Measurements from ENCODE around the gene PRDM15.

The PRDM15 gene

DNA sequence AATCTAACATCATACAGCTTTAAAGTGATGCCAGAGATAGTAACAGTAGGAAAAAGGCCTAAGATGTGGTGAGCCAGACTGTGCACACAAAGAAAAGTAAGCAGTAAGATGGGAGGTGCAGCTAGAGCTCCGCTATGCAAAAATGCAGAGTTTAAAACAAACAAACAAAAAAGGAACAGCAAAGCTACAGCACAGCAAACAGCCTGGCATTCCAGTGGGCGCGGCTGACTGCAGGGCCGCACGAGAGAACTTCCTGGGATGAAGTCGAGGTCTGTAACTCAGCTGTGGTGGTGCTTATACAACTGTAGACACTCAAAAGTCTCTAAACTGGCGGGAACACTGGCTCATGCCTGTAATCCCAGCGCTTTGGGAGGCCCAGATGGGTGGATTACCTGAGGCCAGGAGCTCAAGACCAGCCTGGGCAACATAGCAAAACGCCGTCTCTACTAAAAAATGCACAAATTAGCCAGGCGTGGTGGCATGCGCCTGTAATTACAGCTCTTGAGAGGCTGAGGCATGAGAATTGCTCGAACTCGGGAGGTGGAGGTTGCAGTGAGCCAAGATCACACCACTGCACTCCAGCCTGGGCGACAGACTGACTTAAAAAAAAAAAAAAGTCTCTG is 30.1 kb downstream of the PRDM15 start:
- FAIRE-seq (no peak), DNase-seq (ENCODE audit: extremely low spot score, insufficient read length, low read depth) (no peak)

DNA sequence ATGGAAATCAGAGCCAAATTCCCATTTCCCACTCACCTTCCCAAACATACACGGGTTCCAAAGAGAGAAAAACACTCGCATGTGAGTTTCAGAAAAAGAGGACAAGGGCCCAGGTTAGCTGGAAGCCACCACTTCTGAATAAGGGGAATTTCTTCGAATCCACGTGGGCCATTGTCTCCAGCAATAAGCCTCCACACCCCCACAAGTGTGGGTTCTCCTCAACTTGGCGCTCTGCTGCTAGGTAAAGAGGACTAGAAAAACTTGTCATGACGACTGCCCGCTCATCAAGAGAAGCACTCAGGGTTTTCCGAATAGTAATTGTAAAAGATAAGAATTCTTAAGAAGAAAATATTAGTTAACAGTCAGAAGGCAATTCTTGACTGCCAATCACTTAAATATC is 30.6 kb downstream of the PRDM15 start:
- DNase-seq (ENCODE audit: extremely low spot score, insufficient read length, low read depth) (no peak), FAIRE-seq (no peak)

DNA sequence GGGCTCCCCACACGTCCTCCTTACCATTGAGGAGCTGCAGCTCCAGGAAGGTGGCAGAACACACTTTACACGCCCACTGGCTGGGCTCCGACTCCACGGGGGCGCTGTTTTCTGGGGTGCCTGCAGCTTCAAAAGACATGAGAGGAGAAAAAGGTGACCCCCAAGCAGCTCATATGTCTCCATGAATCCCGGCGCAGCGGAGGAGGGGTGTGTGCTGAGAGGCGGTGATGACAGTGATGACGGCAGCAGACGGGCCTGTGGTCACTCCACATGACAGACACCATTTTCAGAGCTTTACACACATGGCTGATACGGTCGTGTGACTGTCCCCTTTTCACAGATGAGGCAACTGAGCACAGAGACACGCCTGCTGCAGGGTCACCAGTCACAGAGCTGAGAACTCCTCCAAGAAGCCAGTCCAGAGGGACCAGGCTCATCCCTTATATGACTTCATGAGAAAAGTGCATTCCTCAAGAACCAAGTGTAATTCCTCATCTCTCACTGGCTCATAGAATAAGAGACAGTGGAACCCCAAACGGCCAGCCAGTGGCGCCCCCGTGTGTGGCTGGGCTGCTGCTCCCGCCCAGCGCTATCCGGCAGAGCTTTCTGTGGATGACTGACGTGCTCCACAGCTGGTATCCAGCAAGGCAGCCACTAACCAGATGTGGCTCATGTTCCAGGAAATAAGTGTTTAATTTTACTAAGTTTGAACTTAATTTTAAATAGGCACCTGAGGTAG is 31.9 kb downstream of the PRDM15 start:
- FAIRE-seq (no peak), DNase-seq (ENCODE audit: extremely low spot score, insufficient read length, low read depth) (no peak)

DNA sequence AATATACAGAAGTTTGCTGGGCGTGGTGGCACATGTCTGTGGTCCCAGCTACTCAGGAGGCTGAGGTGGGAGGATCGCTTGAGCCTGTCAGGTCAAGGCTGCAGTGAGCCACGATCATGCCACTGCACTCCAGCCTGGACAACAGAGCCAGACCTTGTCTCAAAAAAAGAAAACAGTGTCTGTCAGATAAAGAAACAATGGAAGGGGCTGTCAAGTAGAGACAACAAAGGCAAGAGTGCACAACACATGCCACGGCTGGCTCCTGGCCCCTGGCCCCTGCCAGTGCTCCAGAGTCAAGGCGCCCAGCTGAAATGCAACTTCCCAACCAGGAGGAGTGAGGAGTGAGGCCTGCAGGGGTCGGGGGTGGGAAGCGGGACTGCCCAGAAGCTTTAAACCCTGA is 32.6 kb downstream of the PRDM15 start:
- FAIRE-seq (no peak), DNase-seq (ENCODE audit: extremely low spot score, insufficient read length, low read depth) (no peak)

DNA sequence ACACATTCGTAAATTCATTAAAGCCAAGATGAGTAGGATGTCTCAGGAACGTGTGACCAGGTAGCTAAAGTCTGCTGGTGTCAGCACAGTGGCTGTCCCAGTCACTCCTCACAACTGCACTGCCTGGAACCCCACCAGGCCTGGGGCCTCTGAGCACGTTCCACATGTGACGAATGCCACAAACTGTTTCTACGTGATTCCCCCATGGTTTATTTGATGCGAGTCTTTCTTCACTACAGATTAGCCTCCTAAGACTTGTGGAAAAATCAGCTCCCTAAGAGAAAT is 33.2 kb downstream of the PRDM15 start:
- FAIRE-seq (no peak), DNase-seq (ENCODE audit: extremely low spot score, insufficient read length, low read depth) (no peak)

DNA sequence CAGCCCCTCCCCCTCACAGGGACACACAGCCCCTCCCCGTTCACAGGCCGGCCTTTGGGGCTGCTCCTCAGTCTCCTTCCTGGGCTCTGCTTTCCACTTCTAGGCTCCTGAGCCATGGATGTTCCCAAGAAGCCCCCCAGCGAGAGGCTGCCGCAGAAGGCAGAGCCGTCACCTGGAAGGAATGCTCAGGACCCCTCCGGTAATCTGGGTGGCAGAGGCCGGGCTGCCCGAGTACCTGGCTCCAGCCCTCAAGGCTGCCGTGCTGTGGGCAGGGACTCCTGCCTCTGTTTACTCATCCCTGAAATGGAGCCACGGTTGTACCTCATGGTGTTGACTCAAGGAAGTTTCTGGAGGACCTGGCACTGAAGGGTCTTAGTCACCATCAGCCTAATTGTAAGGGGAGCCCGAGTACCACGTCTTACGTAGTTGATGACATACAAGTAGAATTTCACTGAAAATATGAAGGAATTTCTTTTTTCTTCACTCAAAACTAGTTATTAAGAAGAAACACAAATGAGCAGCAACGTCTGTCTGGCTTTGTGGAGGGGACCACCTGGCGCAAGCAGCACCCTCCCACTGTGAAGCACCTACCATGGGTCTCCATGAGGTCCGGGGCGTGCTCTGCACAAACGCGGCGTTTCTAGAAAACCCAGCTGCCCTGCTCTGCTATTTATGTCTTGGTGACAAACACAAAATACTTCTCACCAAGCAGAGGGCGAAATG is 33.7 kb downstream of the PRDM15 start:
- FAIRE-seq (no peak), DNase-seq (ENCODE audit: extremely low spot score, insufficient read length, low read depth) (no peak)

DNA sequence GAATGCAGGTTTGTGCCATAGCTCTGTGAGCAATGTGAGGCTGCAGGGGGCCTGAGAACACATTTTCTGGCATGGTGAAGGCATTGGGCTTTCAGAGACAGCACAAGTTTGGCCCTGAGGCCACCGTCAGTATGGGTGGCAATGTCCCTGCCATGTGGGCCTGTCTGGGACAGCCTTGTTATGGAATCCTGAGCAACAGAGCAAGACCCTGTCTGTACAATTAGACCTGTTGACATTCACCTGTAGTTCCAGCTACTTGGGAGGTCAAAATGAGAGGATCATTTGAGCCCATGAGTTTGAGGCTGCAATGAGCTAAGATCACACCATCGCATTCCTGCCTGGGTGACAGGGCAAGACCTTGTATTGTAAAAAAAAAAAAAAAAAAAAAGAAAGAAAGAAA is 35.6 kb downstream of the PRDM15 start:
- FAIRE-seq (no peak), DNase-seq (ENCODE audit: extremely low spot score, insufficient read length, low read depth) (no peak)

DNA sequence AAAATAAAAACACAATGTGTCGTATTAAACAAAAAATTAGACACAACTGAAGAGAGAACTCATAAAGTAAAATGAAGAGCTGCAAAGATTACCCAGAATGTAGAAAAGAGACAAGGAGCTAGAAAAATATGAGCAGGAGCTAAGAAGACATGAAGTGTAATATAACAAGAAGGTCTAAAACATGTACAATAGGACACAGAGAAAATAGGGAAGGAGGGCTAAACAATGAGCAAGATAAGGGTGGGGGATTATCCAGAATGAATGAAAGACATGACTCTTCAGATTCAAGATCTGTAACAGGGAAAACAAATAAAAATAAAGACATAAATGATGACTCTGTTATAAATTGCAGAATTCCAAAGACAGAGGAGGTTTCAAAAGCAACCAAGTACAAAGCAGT is 38.3 kb downstream of the PRDM15 start:
- DNase-seq (ENCODE audit: extremely low spot score, insufficient read length, low read depth) (no peak), FAIRE-seq (no peak)

DNA sequence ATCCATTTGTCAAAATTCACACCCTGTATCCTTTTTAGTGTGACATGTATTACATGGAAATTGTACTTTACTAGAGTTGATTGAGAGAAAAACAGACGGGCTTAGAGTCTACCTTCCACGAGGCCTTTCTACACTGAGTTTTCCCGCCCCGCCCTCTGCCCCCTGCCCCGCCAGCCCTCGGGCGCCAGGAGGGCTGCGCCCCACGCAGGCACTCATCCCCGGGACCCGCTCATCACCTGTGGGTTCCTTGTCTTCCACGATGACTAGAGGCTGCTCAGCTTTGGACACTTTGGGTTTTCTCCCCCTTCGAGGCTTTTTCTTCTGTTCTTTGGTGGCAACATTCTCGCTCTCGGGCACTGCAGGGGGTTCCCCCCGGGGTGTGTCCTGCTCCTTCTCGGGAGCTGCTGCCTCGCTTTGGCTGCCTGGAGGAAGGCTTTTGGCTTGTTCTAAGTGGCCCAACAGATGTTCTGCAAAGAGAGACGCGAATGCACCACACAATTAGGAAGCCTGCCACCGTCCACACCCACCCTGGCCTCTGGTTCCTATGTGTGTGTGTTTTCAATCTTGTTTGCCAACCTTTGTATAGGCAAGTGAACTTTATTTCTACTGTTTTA is 39.6 kb downstream of the PRDM15 start:
- FAIRE-seq (no peak), DNase-seq (ENCODE audit: extremely low spot score, insufficient read length, low read depth) (no peak)

DNA sequence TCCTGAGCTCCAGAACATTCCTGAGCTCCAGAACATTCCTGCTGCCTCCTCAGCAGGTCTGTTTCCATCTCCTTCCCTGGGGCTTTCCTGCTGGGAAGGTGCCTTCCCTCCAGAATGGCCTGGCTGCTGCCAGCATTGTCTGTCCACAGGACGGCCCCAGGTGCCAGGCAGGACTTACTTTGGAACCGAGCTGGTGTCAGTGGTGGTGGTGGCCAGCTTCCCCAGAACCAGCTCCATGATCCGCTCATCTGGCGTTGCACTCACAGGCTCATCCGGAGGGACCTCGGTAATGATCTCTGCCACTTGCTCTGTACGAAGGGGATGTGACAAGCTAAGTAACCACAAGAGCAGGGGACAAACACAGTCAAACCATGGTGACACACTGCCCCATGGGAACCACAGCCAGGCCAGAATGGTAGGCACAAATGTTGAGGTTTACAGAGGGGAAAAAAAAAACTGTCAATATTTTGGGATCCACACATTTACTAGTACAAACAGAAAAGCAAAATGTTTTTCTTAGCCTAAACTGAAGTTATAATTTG is 41.3 kb downstream of the PRDM15 start:
- no peak for FAIRE-seq

DNA sequence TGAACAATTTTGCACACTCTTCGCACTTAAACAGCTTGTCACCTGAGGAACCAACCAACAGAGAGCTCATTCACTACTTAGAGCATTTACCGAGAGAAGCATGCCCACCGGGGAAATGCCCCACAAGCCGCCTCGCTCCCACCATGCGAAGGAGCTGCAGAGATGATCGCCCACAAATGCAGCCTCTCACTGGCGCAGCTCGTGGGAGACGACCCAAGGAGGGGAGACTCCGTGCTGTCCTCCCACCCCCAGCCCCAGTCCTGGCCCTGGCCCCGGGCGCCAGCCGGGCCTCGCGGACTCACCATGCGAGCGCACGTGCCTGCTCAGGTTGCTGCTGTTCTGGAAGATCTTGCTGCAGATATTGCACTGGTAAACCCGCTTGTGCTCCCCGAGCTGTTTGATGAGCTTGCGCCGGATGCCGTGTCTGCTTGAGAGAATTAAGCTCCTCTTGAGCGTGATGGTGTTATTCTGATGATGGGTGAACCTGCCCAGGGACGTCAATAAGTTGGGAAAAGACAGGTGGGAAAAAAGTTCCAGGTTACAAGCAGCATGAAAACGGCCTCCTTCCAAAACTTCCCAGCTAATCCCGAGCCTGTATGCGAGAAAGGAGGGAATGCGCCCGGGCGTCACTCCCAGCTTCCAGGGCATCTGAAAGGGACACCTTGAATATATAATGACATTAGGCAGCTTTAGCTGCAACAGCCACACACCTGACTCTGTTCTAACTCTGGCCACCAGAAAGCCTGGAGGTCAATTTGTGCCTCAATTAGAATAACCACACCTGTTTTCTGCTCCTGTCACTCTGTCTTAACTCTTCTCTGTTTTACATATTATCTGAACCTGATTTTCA is 42.8 kb downstream of the PRDM15 start:
- FAIRE-seq: no peak

More for the DNA sequence above, 41.3 kb downstream of the PRDM15 start:
- no peak for DNase-seq (ENCODE audit: extremely low spot score, insufficient read length, low read depth)

DNA sequence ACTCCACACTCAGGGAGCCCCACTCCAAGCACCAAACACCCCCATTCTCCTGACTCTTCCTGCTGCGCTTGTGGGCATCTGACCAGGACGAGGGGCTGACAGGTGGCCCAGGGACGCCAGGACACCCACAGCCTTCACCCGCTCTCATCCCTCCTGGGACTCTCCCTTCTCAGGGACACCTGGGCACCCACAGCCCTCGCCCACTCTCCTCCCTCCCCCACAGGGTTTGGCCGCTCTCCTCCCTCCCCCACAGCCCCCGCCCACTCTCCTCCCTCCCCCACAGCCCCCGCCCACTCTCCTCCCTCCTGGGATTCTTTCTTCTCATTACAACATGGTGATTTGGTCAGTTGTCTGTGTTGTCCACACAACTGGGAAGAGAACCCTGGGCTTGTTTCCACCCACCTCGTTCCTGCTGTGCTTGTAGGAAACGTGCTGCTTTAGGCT is 43.4 kb downstream of the PRDM15 start:
- DNase-seq (ENCODE audit: extremely low spot score, insufficient read length, low read depth) (no peak), FAIRE-seq (no peak)

More for the DNA sequence above, 42.8 kb downstream of the PRDM15 start:
- DNase-seq (ENCODE audit: extremely low spot score, insufficient read length, low read depth): no peak

DNA sequence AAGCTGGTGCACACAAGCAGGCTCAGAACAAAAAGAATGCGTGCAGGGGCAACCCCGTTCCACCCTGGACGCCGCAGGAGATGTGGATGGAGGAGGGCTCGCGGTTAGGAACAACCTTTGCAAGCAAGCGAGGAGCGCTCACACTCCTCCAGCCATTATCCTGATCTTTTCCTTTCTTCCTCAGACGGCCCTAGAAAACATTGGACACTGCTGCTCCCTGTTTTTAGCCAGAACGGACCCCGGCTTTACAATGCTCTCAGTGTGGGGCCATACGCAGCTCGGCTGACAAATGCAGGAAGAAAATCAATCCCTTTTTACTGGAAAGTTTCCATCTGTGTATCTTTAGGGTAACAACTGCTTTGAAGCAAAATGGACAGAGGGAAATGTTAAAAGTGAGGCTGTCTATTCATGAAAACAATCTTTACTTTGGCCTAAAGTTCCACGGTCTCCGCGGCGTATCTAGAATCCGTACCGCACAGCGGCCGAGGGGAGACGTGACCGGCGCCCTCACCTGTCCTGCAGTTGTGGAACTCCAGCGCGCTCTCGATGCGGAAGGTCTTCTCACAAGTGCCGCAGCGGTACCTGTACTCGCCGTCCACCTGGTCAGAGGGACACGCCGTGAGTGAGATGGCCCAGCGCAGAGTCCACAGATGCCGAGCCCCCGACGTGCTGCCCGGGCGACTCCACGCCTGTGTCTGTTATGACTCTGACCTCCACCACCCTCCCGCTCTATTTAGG is 44.0 kb downstream of the PRDM15 start:
- FAIRE-seq (no peak), DNase-seq (ENCODE audit: extremely low spot score, insufficient read length, low read depth) (no peak)

DNA sequence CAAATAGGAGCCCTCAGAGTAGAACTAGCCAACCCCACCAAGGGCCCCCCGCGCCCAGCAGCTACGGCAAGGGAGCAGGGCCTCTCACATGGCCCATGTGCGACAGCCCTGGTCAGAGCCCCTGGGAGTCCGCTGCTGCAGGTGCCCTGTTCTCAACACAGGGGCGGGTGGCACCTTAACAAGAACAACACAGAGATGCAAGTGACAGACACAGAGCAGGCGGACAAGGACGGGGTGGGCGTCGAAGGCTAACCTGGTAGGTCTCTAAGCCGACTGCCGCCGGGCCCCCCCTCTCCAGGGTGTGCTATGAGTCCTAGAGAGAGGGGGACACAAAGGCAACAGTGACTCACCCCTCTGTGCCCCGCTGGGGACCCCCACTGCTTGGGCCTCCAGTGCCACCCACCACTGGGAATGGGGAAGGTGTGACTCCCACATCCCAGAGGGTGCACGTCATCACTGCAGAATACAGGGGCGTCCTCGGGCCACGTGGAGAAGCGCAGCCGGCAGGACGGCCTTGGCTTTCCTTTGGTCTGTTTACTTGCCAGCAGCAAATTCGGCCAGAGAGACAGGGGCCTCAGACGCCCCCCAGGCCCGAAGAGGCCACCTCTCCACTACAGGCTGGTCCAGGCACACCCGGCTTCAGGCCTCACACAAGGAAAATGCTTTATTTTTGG is 44.8 kb downstream of the PRDM15 start:
- no peak for FAIRE-seq

DNA sequence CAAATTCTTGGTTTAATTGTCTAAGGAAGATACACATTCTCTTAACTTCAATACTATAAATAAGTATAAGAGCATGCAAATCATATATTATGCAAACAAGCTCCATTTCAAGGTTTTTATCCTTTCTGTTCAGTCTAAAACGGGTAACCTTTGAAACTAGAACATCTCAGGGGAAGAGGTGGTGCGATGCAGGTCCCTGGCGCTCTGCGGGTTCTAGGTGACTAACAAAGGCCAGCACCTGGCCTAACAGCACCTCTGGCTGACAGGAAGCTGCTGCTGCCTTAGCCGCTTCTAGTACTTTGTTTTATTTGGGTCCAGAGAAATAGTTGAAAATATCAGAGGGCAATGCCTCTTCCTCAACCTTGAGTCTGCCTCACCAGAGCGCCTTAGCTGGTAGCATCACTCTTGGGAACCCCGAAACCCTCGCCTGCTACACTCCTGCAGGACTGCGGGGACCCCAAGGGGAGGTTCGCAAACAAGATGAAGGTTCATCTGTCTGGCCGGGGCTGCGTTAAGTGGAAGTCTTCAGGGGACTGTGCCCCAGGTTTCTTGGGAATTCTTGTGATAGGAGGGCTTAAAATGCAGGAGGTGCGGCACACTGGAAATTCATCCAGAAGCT is 45.5 kb downstream of the PRDM15 start:
- peak; percentile 39 for DNase-seq (ENCODE audit: extremely low spot score, insufficient read length, low read depth)
- FAIRE-seq: peak; percentile 77

More for the DNA sequence above, 44.8 kb downstream of the PRDM15 start:
- no peak for DNase-seq (ENCODE audit: extremely low spot score, insufficient read length, low read depth)

DNA sequence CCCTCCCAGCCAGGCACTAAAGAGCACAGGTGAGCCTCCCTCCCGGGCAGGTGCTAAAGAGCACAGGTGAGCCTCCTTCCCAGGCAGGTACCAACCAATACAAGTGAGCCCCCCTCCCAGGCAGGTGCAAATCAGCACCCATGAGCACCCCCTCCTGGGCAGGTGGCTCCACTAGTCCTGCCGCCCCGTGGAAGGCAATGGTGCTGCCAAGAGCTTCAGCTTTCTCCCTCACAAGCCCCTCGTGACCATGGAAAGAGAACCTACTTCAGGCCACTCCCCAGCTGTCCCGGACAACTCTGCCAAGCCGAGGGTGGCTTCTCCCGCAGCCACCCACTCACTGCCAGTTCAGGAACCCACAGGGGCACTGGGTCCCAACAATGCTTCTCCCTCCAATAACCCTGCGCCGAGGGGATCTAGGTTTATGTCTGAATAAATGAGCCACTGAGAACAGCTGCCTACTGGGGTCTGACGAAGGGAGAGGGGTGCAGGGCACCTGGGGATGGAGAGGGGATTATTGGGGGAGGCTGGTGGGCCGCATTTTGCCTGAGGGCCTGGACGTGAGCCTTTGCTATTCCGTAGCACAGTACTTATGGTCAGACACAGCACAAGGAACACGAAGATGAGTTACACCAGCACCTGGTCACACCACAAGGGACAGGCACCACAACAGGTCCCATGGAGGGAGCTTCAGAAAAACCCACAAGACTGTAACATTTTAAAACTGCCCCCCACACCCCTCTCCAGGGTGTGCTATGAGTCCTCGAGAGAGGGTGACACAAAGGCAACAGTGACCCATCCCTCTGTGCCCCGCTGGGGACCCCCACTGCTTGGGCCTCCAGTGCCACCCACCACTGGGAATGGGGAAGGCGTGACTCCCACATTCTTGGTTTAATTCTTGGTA is 46.3 kb downstream of the PRDM15 start:
- DNase-seq (ENCODE audit: extremely low spot score, insufficient read length, low read depth) (no peak), FAIRE-seq (no peak)
